GM18520 (cell line): ENCODE measurements around the gene NAMPT.
"Not testable (repeated sequence)": the region's sequence is repeated elsewhere in the genome, so short reads cannot be mapped to it uniquely, and the experiment has no call there.

Source experiments
- ATAC-seq: cut with Tn5 transposase; IDR thresholded peaks from one replicate; pipeline ENCODE4 v1.9.1; 2021; ENCODE audit not compliant: unreplicated experiment

The NAMPT gene

DNA sequence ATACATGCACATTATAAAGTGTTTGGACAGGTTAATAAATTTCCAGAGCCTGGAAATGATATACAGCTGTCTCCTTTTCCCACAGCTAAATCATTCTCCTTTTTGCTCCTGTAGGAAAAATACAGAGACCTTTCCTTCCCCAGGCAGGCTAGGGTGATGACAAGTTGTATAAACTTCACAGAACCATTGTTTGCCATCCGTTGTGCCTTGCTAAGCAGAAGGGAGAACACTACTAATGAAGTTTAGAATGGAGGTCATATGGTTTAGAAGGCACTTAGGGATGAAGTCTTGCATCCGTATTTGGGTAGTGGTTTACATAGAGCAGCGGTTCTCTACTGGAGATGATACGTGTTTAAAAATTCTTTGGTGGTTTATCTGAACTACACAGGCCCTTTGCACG, 46.0 kb downstream of the NAMPT start:
- no peak for ATAC-seq

GRCh38 chr7:106236065-106236464, 48.7 kb downstream of the NAMPT start:
- no peak for ATAC-seq

DNA sequence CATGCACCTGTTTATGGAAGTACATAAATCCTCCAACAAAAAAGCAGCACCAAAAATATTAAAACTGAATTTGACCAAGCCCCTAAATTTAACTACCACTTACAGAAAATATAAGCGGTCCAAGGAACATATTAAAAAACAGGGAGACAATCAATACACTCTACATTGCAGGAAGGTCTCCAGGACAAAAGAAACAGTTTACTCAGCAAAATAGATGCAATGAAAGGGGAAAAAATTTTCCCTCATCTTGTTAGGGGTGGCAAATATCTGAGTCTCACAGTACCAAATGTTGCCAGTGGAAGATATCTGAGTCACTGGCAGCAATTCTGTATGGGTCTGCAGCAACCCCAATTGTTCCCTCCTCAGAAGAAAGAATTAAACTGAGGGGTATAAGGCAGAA, 50.4 kb downstream of the NAMPT start:
- no peak for ATAC-seq

- ATAC-seq: no peak
Measured at GRCh38 chr7:106231856-106232490, 52.8 kb downstream of the NAMPT start.

DNA sequence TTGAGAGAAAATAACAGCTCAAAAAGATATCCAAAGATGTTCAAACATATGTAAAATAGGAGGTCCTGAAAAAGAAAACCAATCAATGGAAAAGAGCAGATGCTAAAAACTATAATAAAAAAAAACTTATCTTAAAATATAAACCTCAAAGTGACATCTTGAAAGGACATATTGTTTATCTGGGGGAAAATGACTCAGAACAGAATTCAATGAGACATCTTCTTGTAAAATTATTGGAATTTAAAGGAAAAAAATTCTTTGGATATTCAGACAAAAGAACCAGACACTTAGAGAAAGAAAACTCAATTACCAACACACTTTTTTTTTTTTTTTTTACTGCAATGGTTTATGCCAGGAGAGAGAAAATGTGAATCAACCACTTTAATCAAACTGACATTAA, 58.9 kb downstream of the NAMPT start:
- ATAC-seq: no peak

- no peak for ATAC-seq
Measured at GRCh38 chr7:106224797-106225196, 60.0 kb downstream of the NAMPT start.

DNA sequence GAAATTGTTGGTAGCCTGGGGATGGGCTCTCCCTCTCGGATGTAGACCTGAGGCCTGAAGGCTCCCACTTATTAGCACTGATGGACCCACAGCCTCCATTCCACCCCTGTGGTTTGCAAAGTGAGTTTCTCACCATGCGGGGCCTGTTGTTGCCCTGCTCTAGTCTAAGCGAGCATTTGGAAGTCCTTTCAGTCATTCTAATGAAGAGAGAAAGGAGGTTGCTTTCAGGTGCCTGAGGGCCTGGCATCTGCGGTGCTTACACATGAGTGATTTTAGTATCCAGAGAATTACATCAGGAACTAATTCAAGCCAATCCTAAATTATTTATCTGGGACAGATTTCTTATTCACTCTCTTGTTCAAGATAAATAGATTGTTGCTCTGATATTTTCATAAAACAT, 61.6 kb downstream of the NAMPT start:
- ATAC-seq: no peak

DNA sequence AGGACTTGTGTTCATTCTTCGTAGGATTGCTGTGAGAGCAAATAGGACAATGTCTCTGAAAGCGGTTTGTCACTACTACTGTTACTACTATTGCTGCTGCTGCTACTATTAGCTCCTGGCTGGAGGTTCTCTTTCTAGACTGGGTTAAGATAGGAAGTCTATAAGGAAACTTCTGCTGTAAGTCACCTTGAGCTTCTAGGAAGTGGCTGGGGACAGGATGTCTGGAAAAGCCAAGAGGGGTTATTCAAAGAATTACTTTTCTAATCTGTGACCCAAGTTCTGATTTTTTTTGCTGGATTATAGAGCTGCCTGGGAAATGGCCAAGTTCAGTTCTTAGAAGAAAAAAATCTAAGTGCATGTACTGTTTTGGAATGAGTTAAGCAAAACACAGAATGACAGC, 62.2 kb downstream of the NAMPT start:
- no peak for ATAC-seq

DNA sequence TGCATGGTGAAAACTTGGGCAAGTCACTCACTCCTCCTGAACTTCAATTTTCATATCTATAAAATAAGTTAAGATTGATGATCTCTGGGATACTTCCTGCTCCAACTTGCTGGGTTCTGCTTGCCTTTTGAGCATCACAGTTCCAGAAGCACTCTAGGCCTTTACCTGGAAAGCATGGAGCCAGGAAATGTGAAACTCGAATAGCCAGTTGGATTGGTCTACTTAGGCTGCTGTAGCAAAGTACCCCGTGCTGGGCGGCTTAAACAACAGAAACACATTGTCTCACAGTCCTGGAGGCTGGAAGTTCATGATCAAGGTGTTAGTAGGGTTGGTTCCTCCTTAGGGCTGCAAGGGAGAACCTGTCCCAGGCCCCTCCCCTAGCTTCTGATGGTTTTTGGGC, 64.5 kb downstream of the NAMPT start:
- no peak for ATAC-seq

DNA sequence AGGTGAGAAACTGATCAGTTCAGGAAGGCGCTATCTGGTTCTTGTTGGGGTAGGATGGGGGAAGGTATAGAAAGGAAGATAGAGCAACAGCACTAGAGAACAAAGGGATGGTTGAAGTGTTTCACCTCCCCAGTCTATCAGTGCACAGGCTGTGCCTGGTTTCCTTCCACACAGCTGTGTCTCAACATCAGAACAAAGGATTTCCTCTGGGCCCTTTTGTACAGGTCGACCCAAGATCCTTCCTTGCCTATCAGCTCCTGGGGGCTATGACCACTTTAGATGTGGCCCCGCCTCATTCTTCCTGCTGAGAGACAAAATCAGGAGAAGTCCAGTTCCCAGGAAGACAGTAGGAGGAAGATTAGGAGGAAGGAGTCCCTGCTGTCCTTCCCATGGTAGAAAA, 65.6 kb downstream of the NAMPT start:
- no peak for ATAC-seq

DNA sequence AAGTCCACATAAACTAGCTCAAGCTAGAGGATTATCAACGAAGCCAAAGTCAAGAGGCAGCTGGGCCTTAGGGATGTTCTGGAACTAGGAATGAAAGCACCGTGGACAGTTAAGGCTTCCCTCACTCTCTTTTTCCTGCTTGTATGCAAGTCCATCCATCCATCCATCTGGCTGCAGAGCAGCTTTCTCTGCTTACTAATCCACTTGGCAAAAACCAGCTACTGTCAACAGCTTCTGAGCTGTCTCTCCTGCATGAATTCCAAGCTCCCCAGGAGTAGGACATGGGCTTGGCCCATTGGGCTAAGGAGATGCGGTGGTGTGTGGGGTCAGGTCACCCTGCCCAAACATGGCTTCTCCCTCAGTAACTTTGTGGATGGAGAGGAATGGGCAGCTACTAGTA, 66.2 kb downstream of the NAMPT start:
- ATAC-seq: no peak

GRCh38 chr7:106216923-106217542, 67.8 kb downstream of the NAMPT start:
- no peak for ATAC-seq

- no peak for ATAC-seq
Measured at GRCh38 chr7:106216517-106216922, 68.3 kb downstream of the NAMPT start.

GRCh38 chr7:106215868-106216516, 68.8 kb downstream of the NAMPT start:
- no peak for ATAC-seq

DNA sequence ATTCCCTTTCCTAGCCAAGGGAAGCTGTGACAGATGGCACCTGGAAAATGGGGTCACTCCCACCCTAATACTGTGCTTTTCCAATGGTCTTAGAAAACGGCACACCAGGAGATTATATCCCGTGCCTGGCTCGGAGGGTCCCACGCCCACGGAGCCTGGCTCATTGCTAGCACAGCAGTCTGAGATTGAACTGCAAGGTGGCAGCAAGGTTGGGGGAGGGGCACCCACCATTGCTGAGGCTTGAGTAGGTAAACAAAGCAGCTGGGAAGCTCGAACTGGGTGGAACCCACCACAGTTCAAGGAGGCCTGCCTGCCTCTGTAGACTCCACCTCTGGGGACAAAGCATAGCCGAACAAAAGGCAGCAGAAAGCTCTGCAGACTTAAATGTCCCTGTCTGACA, 75.8 kb downstream of the NAMPT start:
- not testable (repeated sequence) for ATAC-seq

DNA sequence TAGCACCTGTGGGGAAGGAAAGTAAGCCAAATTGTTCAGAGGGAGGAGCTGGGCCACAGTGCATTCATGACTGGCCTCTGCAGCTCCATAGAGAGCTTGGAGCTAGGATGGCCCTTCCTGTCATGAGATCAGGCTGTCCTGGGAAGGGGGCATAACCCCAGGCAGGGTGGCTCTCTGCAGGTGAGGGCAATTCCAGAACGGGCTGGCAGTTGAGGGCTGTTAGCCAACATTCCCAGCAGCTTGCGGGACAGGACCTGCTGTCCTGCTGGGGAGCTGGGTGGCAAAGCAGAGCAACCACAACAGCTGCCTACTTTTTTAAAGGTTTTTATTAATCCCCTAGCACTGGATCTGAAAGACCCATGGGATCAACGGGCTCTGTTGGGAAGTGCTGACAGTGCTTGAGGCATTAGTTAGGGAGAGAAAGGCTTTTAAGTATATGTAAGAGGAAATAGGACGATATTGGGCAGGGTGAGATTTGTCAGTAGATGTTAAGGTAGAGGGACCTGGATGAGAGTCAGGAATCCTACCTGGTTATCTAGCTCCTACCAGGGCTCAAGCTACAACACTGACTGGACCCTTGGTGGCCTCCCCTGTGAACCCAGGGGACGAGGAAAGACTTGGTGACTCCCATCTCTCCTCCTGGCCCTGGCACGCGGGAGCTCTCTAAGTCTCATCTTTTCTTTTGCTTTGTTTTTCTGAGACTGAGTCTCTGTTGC, 77.8 kb downstream of the NAMPT start:
- ATAC-seq: no peak

DNA sequence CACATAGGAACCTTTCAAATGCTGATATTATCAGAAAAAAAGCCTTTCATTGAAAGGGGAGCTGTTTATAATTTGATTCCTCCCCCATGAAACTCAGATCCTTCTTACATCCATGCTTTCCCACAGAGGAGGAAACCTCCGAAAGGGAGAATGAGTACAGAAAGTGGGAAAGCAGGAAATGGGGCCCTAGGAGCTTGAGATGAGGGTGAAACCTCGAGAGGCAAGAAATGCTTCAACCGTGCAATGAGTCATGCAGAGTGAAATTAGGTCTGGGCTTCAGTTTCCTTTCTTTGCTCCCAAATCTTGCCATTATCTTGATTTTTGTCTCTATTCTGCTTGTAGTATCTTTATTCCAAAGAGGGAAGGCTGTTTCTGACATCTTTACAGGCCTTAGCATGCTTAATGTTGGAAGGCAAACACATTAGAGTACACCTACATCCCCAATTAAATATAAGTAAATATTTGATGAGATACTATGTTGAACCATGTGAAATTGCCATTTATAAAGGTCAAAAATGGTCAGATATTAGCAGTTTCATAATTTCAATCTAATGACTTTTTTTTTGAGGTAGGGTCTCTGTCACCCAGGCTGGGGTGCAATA, 79.1 kb downstream of the NAMPT start:
- no peak for ATAC-seq

DNA sequence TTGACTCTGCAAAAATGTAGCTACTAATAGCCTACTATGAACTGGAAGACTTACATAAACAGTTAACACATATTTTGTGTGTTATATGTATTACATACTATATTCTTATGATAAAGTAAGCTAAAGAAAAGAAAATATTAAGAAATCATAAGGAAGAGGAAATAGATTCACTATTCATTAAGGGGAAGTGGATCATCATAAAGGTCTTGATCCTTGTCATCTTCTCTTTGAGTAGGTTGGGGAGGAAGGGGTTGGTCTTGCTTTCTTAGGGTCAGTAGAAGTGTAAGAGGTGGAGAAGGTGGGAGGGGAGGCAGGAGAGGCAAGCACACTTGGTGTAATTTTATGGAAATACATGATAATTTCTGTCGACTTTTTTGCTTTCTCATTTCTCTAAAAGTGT, 81.3 kb downstream of the NAMPT start:
- ATAC-seq: no peak

GRCh38 chr7:106201164-106201563, 83.6 kb downstream of the NAMPT start:
- ATAC-seq: no peak

- no peak for ATAC-seq
Measured at GRCh38 chr7:106199813-106200364, 84.9 kb downstream of the NAMPT start.

DNA sequence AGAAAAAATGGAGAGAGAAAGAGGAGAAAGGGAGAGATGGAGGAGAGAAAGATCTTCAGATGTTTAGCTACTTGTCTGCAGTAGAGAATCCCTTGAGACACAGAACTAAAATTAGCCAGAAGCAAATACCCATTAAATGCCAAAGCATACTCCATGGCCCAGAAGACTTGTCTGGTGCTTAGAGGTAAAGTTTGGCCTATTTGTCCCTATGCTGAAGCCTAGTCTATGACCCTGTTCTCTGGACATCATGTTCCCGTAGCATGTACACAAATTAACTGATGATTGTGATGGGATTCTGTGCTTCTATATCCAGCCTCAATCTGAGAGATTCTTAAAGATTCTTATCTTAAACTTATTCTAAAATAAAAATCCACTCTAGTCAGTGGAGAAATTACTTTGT, 85.8 kb downstream of the NAMPT start:
- ATAC-seq: no peak
